ENCODE measurements around the gene CLEC3A.
"Not testable (repeated sequence)": the region's sequence is repeated elsewhere in the genome, so short reads cannot be mapped to it uniquely, and the experiment has no call there.

The CLEC3A gene, protein sequence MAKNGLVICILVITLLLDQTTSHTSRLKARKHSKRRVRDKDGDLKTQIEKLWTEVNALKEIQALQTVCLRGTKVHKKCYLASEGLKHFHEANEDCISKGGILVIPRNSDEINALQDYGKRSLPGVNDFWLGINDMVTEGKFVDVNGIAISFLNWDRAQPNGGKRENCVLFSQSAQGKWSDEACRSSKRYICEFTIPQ

DNA sequence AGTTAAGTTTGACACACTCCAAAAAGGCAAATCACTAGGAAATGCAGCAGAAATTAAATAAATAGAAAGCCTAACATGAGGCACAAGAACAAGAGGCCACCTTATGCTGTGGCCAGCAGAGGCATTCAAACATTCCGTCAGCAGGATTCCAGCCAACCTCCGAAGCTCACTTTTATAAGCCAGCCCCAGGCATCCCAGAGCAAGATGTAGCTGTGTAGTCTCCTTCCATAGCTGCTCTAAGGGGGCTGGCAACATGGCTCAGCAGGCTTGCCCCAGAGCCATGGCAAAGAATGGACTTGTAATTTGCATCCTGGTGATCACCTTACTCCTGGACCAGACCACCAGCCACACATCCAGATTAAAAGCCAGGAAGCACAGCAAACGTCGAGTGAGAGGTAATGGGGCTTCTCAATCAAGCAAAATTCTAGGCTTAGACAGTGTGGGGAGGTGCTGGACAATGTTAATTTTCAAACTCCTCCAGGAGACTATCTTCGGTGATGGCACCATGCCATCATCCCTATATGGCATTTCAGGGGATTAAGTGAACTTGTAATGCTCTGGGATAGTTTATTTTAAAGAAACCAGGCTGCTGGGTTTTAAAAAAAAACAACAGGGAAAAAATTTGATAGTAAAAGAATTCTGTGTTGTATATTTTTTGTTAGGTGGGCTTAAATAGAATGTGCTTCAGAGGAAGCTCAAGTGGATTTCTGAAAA is at the start of gene CLEC3A:
CLEC3A (plus strand) TSS at position 202 of the 714 bp plus-strand sequence; CDS start at position 281, 79 bp downstream.
- DNase-seq: no peak

- DNase-seq: no peak
Measured at GRCh38 chr16:77974883-77975282, 47.5 kb upstream of the CLEC3A start.

DNA sequence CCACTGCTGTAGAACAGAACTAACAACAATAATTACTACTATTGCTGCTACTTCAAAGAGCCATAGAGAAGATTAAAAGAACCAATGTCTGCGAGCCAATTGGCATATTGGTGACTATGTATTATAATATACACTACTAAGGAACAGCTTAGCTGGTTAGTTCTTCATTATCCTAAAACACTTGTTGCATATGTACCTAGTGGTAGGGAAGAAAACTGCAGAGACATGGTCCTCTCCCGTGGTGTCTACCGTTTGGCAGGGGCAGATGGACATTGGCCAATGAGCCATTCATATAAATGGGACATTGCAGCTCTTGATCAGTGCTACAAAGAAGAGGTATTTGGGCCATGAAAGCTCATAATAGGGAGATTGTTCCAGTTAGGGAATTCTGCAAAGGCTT is 46.4 kb upstream of the CLEC3A start:
- DNase-seq: no peak

GRCh38 chr16:77977339-77977738 is 45.0 kb upstream of the CLEC3A start:
- DNase-seq: no peak

- DNase-seq: no peak
Measured at GRCh38 chr16:77985111-77985510, 37.2 kb upstream of the CLEC3A start.

DNA sequence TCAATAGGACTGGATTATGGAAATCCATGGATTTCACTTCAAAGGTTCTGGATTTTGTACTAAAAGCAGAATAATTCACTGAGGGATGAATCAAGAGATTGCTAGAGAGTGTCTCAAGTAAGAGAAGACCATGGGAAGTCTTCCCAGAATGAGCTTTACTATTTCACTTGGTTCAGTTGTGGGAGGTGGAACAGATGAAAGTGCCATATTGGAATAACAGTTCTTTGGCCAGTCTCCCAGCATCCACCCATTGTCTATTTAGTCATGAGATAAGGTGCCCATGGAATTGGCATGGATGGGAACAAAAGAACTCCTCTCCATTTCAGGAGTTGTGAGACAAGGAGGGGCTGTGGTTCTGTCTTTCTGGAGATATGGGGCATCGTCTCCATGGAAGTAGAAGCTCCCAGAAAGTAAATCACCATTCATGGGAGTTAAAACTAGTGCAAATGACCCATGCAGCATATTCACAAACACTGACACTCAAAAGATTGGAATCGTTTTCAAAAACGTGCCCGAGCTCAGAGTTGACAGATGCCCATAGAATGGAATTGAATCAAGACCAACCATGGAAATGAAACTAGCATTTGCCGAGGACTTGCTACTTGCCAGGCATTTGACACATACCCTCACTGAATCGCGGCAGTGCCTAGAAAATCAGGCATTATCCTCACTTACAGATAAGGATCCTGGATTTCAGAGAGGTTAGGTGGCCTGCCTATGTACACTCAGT is 36.2 kb upstream of the CLEC3A start:
- no peak for DNase-seq

GRCh38 chr16:77987810-77988209 is 34.5 kb upstream of the CLEC3A start:
- DNase-seq: no peak

- no peak for DNase-seq
Measured at GRCh38 chr16:77989846-77990245, 32.5 kb upstream of the CLEC3A start.

- DNase-seq: no peak
Measured at GRCh38 chr16:77991701-77992100, 30.6 kb upstream of the CLEC3A start.

GRCh38 chr16:77992381-77992780 is 30.0 kb upstream of the CLEC3A start:
- DNase-seq: not testable (repeated sequence)

DNA sequence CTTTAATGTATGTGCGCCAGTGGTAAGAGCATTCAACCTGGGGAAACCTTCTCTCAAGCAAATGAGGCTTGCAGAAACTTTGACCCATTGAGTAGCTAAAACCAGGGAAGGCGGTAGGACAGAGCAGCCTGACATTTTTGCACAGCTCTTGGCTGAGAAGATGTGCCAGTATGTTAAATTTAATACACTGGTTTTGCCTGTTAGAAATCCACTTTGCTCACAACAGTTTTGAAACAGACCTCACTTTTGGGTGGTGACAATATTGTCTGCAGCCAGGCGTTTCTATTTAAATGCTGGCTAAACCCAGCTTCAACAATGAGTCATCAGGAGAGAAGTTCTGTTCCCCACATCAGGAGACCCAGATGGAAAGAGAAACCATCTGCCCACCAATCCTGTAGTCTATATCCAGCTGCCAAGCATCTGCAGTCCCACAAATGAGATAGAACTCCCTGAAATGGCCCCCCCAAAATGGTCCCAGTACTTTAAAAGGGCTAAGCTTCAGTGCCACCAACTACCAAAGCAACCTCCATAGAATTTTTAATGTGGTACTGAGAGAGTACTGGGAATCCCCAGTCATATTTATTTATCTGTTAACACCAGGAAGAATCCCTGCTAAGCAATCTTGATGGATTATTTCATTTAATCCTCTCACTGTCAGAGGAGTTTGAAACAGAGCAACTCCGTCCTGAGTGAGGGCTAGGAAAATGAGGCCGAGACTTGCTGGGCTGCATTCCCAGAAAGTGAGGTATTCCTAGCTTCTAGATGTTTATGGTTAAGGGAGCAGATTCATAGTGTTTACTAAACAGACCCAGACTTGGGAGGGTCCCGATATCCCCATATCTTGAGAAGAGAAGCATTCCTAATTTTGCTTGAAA is 29.0 kb upstream of the CLEC3A start:
- DNase-seq: no peak

GRCh38 chr16:77995843-77996455 is 26.4 kb upstream of the CLEC3A start:
- no peak for DNase-seq

DNA sequence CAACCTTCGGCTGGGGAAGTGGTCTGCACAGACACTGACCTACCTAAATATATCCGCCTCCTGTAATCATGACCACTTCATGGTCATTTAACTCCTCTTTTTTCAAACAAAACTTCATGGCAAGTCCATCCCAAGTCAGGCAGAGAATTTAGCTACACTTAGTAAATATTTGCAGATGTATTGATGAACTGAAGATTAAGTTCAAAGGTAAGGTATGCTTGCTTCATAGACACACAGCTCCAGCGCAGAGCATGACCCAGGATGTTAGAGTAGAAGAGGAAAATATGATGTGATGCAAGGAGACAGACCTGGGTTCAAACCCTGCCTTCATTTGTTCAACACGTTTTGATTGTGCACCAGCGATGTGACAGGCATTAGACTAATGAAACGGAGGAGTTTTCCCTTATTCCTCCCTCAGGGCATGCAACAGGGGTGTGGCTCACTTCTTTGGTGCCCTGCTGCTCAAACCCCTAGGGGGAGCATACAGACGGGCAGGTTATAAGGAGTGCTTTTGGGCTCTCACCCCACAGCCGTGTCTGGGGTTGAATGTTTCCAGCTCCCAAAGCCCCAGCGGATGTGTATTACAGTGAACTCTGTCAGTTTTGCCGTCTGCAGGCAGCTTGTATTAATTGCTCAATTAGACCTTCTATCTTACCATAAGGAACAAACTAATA is 23.9 kb upstream of the CLEC3A start:
- DNase-seq: no peak

- no peak for DNase-seq
Measured at GRCh38 chr16:78001451-78002025, 20.8 kb upstream of the CLEC3A start.

- DNase-seq: peak; percentile 87
Measured at GRCh38 chr16:78002915-78003538, 19.3 kb upstream of the CLEC3A start.

GRCh38 chr16:78004517-78004916 is 17.8 kb upstream of the CLEC3A start:
- DNase-seq: no peak

DNA sequence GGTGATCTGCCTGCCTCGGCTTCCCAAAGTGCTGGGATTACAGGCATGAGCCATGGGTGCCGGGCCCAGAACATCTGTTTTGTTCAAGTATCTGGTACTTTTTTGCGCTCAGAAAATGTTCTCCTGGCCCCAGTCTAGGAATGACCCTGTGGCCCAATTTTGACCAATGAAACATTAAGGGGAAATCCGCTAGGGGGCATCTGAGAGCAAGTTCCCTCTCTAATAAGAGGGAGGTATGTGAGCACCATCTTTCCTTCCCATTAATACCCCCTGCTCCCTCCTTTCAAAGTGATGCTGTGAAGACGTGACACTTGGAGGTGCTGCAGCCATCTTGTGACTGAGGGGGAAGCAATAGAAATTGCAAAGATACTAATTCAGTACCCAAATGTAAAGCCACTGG is 16.5 kb upstream of the CLEC3A start:
- DNase-seq: peak; percentile 22

- DNase-seq: no peak
Measured at GRCh38 chr16:78007121-78007520, 15.2 kb upstream of the CLEC3A start.

DNA sequence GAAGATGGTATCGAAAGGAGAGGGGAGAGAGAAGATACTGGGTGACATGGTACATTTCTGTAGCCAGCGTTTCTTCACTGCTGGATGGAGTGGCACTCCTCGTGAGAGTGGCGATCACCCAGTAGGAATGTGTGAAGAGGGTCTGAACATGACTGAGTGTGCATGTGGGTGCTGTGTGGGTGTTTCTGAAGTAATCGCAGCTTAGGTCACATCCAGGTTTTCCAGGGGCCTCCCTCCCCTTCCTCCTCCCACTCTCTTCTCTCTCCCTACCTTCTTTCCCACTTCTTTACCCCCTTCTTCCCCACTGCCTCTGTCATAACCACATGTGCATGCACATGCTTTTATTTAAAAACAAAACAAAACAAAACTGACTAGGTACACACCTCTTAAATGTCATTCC is 1.8 kb downstream of the CLEC3A start:
- no peak for DNase-seq

DNA sequence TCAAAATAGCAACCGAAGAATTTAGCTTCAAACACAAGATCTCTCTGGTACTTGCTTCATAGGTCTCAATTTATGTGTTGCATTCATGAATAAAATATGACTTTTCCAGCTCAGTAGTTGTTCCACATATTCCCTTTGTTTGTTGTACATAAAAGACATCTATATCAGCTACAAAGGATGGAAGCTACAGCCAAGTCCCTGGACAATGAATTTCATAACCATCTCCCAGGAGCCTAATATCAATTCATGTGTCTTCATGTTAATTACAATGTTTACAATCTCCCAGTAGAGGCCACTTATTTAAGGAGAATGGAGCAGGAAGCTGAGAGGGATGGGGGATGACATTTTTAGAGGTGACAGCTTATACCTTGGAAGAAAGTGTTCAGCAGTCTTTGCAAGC is 3.3 kb downstream of the CLEC3A start:
- DNase-seq: no peak

GRCh38 chr16:78028018-78028417 is 5.7 kb downstream of the CLEC3A start:
- no peak for DNase-seq
